Measurements from ENCODE around the gene TACR2.

The TACR2 gene

GRCh38 chr10:69400936-69401335 is 15.8 kb downstream of the TACR2 start:
- DNase-seq = no peak

DNA sequence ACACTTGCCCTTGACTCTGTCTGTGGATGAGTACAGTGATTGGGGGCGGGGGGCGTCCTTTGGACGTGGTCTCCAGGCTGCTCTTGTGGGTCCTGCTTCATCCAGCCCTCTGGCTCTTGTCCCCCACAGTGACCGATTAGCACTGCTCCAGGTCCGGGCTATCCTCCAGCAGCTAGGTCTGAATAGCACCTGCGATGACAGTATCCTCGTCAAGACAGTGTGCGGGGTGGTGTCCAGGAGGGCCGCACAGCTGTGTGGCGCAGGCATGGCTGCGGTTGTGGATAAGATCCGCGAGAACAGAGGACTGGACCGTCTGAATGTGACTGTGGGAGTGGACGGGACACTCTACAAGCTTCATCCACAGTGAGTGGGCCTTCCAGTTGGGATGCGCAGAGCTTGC is 18.3 kb downstream of the TACR2 start:
- no peak for DNase-seq

DNA sequence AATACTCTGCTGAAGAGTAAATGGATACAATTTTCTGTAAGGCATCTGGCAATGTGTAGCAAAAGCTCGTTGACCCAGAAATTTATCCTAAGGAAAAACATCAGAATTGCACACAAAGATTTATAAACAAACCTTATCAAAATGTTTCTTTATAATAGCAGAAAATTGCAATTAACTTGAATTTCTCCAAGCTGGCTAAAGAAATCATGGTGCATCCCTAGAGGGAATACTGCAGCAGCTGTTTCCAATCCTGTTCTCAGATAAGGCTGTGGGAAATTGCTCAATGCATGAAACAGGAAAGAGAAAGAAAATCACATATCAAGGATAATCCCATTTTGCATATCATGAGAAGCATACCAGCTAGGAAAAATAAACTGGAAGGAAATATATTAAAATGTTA is 18.7 kb downstream of the TACR2 start:
- DNase-seq = no peak

DNA sequence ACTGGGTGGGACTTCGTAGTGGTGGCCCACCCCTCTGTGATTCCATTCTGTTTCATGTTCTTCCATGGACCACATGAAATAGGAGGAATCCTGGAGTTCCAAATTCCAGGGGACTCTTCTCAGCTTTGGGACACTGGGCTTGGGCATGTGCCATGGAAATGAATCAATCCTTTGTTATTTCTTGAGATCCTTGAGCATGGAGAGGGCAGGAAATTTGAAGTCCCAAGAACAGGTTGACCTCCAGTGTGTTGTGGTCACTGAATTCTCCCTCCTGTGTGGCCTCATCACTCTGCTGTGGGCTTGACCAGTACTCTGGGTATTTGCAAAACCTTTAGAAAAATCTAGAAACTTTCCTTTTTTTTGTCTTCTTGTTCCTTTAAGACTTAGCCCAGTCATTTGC is 22.7 kb downstream of the TACR2 start:
- DNase-seq = no peak

DNA sequence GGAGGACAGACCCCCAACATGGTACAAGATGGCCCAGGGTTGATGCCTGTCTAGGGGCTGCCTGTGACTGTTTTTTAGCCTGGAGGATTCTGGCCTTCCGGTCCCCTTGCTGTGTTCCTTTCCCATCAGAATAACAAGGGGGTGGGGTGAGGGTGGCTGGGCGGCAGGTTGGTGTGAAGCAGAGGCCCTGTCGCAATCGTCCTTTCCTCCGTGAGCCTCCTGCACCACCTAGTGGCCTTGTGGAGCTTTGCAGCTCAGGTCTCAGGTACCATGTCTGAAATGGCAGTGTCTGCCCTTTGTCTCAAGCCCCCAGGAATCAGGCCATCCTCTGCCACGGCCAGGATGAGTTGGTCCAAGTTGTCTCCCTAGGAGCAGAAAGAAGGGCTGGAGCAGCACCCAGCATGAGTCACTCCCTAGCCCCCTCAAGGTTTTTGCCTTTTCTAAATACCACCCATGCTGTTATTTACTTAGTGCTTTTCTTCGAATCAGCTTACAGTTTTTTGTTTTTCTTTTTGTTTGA is 24.2 kb downstream of the TACR2 start:
- DNase-seq = peak; percentile 78

- no peak for DNase-seq
Measured at GRCh38 chr10:69391158-69391557, 25.6 kb downstream of the TACR2 start.

- DNase-seq = no peak
Measured at GRCh38 chr10:69389827-69390490, 26.8 kb downstream of the TACR2 start.

GRCh38 chr10:69388488-69388887 is 28.2 kb downstream of the TACR2 start:
- DNase-seq = no peak

DNA sequence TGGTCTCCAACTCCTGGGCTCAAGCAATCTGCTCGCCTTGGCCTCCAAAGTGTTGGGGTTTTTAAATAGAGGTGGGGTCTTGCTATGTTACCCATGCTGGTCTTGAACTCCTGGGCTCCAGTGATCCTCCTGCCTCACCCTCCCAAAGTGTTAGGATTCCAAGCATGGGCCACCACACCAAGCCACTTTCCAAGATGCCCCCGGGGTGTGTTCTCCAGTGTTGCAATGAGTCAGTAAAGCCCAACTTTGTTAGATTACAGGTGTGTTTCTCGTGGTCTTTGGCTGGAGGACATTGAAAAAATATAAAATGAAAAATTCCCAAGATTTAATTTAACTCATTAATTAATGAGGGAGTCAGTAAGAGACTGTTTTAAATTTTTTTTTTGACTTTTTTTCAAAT is 29.2 kb downstream of the TACR2 start:
- DNase-seq = no peak

GRCh38 chr10:69385454-69386350 is 31.0 kb downstream of the TACR2 start:
- no peak for DNase-seq

- no peak for DNase-seq
Measured at GRCh38 chr10:69384320-69384719, 32.4 kb downstream of the TACR2 start.

- DNase-seq = no peak
Measured at GRCh38 chr10:69383558-69383957, 33.2 kb downstream of the TACR2 start.

DNA sequence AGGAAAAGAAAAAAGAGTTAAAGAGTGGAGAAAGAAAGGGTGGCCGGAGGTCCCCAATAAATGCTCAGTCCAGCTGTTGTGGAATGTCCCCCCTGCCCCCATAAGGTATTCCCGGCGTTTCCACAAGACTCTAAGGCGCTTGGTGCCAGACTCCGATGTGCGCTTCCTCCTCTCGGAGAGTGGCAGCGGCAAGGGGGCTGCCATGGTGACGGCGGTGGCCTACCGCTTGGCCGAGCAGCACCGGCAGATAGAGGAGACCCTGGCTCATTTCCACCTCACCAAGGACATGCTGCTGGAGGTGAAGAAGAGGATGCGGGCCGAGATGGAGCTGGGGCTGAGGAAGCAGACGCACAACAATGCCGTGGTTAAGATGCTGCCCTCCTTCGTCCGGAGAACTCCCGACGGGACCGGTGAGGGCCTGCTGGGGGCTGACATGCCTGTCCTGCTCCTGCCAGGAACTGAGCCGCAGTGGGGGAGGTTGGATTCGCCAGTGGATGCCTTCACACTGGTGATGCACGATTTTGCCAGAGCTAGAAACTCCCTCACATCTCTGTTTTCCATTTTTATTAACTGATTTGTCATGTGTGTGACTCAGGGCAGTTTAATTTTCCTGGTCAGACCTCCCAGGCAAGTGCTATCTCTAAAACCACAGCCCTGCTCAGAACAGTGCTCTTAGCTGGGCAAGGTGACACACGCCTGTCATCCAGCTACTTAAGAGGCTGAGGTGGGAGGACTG is 34.2 kb downstream of the TACR2 start:
- DNase-seq = no peak

DNA sequence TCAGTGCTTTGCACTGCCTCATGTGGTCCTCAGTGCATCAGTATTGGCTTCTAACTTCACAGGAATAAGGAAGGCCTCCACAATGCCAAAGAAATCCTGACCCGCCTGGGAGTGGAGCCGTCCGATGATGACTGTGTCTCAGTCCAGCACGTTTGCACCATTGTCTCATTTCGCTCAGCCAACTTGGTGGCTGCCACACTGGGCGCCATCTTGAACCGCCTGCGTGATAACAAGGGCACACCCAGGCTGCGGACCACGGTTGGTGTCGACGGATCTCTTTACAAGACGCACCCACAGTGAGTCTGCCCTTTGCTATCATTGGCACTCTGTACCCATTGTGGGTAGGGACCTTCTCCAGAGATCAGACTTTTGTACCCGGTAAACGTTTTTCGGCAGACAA is 36.9 kb downstream of the TACR2 start:
- DNase-seq = no peak

DNA sequence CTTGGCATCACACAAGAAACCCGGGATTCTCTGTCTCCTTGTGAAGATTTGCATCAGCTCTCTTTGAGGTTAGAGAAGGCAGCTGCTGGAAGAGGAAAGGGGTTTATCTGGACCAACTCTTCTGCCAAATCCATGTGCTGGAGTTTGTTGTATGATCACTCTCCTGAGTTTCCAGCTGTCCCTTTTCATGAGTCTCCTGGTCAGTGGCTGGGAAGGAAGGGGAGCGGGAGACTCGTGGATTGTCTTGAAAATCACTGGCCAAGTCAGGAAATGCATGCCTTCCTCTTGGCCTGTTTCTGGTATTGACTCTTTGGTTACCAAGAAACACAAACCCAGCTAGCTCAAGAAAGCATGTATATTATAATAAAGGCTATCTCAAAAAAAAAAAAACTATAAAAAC is 38.8 kb downstream of the TACR2 start:
- DNase-seq = no peak

- DNase-seq = no peak
Measured at GRCh38 chr10:69377191-69377590, 39.5 kb downstream of the TACR2 start.

- DNase-seq = no peak
Measured at GRCh38 chr10:69376662-69377061, 40.1 kb downstream of the TACR2 start.

GRCh38 chr10:69375307-69376151 is 41.2 kb downstream of the TACR2 start:
- DNase-seq = no peak

DNA sequence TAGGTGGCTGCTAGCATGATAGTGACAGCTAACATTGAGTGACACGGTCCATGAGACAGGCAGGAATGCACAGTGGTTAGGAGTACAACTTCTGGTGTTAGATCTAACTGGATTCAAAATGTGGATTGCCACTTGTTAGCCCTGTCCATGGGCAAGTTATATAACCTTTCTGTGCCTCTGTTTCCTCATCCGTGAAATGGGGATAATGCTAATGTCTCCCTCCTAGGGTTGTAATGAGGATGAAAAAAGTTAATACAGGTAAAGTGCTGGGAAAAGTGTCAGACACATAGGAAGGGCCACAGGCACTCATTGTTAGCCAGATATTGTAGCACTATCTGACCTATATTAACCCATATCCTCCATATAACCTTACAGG is 41.8 kb downstream of the TACR2 start:
- DNase-seq = no peak

- DNase-seq = no peak
Measured at GRCh38 chr10:69374242-69374641, 42.5 kb downstream of the TACR2 start.

GRCh38 chr10:69372126-69372980 is 44.4 kb downstream of the TACR2 start:
- DNase-seq = no peak

- DNase-seq = no peak
Measured at GRCh38 chr10:69367469-69367868, 49.2 kb downstream of the TACR2 start.

Data from activated gamma-delta T cell treated with Interleukin-2 at 50 U/mL for 16 hours (primary cell).